A549 (cell line): ENCODE results near the gene PCDHA5.

Experiments used
- CTCF ChIP-seq: fragments of >200 bp; sonication (Bioruptor Twin); formaldehyde crosslinking; IDR thresholded peaks from 3 replicates; pipeline ENCODE4 v1.5.1; 2016
- ELK1 ChIP-seq: fragments of 150-350 bp; IDR thresholded peaks from 2 replicates; pipeline ENCODE4 v1.6.1; 2014; ENCODE audit warnings: low read depth, mild to moderate bottlenecking, low read length
- EP300 ChIP-seq, 2 experiments: fragments of >200 bp; sonication (Bioruptor Twin); formaldehyde crosslinking; IDR thresholded peaks; 2 replicates in 1 of 2; 3 replicates in 1 of 2; pipeline ENCODE4 v1.6.1; 2016 to 2017
- KDM1A ChIP-seq: fragments of 200-600 bp; sonication (generic); IDR thresholded peaks from 2 replicates; pipeline ENCODE4 v1.6.1; 2016; ENCODE audit warnings: low read depth, mild to moderate bottlenecking
- POLR2A ChIP-seq: IDR thresholded peaks from 2 replicates; pipeline ENCODE4 v1.6.1; 2012; ENCODE audit warnings: mild to moderate bottlenecking, low read length
- SMC3 ChIP-seq: fragments of >200 bp; sonication (Bioruptor Twin); formaldehyde crosslinking; IDR thresholded peaks from 3 replicates; pipeline ENCODE4 v1.6.1; 2018; ENCODE audit warnings: inconsistent platforms
- TP53 ChIP-seq: fragments of 250-450 bp; sonication (Bioruptor Pico); IDR thresholded peaks from 2 replicates; pipeline ENCODE4 v1.5.0; 2021; ENCODE audit warnings: mild to moderate bottlenecking, moderate library complexity

GRCh38 chr5:140800816-140801493 is 20.5 kb upstream of the PCDHA5 start, which contains the start of gene PCDHA3:
- TF ChIP-seq CTCF, result peak; percentile 61
- no peak for TF ChIP-seq SMC3
- no peak for TF ChIP-seq ELK1
- TF ChIP-seq EP300 (IDR thresholded peaks at IDR 0.05), result no peak
- no peak for TF ChIP-seq POLR2A
- no peak for TF ChIP-seq TP53 (CRISPR knock-in tag)
- TF ChIP-seq KDM1A, result no peak
